Measurements from ENCODE around the gene WDR90.

DNA sequence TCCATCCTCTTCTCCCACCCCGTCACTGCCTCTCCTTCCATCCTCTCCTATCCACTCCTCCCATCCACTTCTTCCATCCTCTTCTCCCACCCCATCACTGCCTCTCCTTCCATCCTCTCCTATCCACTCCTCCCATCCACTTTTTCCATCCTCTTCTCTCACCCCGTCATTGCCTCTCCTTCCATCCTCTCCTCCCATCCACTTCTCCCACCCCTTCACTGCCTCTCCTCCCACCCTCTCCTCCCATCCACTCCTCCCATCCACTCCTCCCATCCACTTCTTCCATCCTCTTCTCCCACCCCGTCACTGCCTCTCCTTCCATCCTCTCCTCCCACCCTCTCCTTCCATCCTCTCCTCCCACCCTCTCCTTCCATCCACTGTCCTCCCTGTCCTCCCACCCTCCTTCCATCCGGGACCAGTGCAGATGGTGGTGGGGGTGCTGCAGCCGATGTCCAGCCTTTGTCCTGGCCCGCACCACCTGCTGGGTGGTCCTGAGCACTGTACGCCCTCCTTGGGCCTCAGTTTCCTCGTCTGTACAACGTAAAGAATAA lies 17.3 kb upstream of the WDR90 start:
- TF ChIP-seq, protein P1, sequence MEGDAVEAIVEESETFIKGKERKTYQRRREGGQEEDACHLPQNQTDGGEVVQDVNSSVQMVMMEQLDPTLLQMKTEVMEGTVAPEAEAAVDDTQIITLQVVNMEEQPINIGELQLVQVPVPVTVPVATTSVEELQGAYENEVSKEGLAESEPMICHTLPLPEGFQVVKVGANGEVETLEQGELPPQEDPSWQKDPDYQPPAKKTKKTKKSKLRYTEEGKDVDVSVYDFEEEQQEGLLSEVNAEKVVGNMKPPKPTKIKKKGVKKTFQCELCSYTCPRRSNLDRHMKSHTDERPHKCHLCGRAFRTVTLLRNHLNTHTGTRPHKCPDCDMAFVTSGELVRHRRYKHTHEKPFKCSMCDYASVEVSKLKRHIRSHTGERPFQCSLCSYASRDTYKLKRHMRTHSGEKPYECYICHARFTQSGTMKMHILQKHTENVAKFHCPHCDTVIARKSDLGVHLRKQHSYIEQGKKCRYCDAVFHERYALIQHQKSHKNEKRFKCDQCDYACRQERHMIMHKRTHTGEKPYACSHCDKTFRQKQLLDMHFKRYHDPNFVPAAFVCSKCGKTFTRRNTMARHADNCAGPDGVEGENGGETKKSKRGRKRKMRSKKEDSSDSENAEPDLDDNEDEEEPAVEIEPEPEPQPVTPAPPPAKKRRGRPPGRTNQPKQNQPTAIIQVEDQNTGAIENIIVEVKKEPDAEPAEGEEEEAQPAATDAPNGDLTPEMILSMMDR (IDR thresholded peaks at IDR 0.05; ENCODE audit: insufficient read depth, low read depth, low read length), result no peak
- TF ChIP-seq EZH2 (IDR thresholded peaks at IDR 0.05; ENCODE audit: insufficient read depth, low read length), result no peak
